NT2/D1 (cell line): ENCODE results near the gene ZNF618.
"Not testable (repeated sequence)": the region's sequence is repeated elsewhere in the genome, so short reads cannot be mapped to it uniquely, and the experiment has no call there.

Experiments used
- DNase-seq: peaks from one replicate; pipeline ENCODE4 v3.0.0-alpha.2; 2011; ENCODE audit warnings: low read depth, low spot score
- H3K27me3 ChIP-seq: 2 replicates; pipeline ENCODE4 v1.6.0; 2011; ENCODE audit warnings: mild to moderate bottlenecking; ENCODE audit not compliant: insufficient read length, insufficient read depth
- H3K36me3 ChIP-seq: 2 replicates; pipeline ENCODE4 v1.6.1; 2011; ENCODE audit warnings: mild to moderate bottlenecking, low read length, mixed read lengths; ENCODE audit not compliant: insufficient read depth, insufficient read length
- H3K4me1 ChIP-seq: 2 replicates; pipeline ENCODE4 v1.5.1; 2011; ENCODE audit not compliant: insufficient read depth, insufficient read length
- H3K4me3 ChIP-seq: 2 replicates; pipeline ENCODE4 v1.5.1; 2011; ENCODE audit warnings: low read depth; ENCODE audit not compliant: insufficient read length
- H3K9ac ChIP-seq: 2 replicates; pipeline ENCODE4 v1.6.0; 2011; ENCODE audit warnings: low read depth; ENCODE audit not compliant: insufficient read length
- H3K9me3 ChIP-seq: 2 replicates; pipeline ENCODE4 v1.5.1; 2011; ENCODE audit warnings: mild to moderate bottlenecking, low read length; ENCODE audit not compliant: insufficient read depth
- SUZ12 ChIP-seq: IDR thresholded peaks from 2 replicates; pipeline ENCODE4 v1.6.1; 2011; ENCODE audit not compliant: insufficient read length, insufficient read depth; ENCODE audit errors: extremely low read depth
- YY1 ChIP-seq: IDR thresholded peaks from 2 replicates; pipeline ENCODE4 v1.6.1; 2011; ENCODE audit not compliant: insufficient read length, insufficient read depth
- ZNF274 ChIP-seq: IDR thresholded peaks from 2 replicates; pipeline ENCODE4 v1.6.1; 2011; ENCODE audit warnings: mild to moderate bottlenecking, low read depth, low read length

ZNF618 gene

GRCh38 chr9:114081441-114082016 is 205.4 kb downstream of the ZNF618 start:
- H3K9me3 ChIP-seq: no peaks in the 10 kb centered on the region
- H3K4me3 ChIP-seq: no peak overlapping the region
- no peak for DNase-seq
- peaks cover 21% of the 10 kb centered on the region for H3K27me3 ChIP-seq
- TF ChIP-seq YY1: no peak
- no peak for TF ChIP-seq SUZ12
- no peak for TF ChIP-seq ZNF274
- no peak overlapping the region for H3K9ac ChIP-seq
- H3K36me3 ChIP-seq: no peaks in the 10 kb centered on the region
- peaks cover 3% of the 10 kb centered on the region for H3K4me1 ChIP-seq

- Histone ChIP-seq H3K9ac (no peak overlapping the region), H3K4me1 (peaks cover 3% of the 10 kb centered on the region), H3K9me3 (no peaks in the 10 kb centered on the region), H3K36me3 (no peaks in the 10 kb centered on the region), H3K27me3 (peaks cover 15% of the 10 kb centered on the region), H3K4me3 (no peak overlapping the region)
- TF ChIP-seq SUZ12 (no peak), YY1 (no peak), ZNF274 (no peak)
- DNase-seq: peak; percentile 91
These were observed 206.1 kb downstream of the ZNF618 start for GRCh38 chr9:114082017-114082762.

- H3K36me3 ChIP-seq, H3K9me3 ChIP-seq, DNase-seq, H3K4me1 ChIP-seq, H3K9ac ChIP-seq, H3K4me3 ChIP-seq: not testable (repeated sequence)
- H3K27me3 ChIP-seq: peaks cover 13% of the 10 kb centered on the region
These were observed 206.8 kb downstream of the ZNF618 start for GRCh38 chr9:114082763-114083412.

GRCh38 chr9:114083666-114084065 is 207.6 kb downstream of the ZNF618 start:
- TF ChIP-seq SUZ12 (no peak), ZNF274 (no peak), YY1 (no peak)
- Histone ChIP-seq H3K4me3 (no peak overlapping the region), H3K27me3 (peaks cover 12% of the 10 kb centered on the region), H3K9me3 (no peaks in the 10 kb centered on the region), H3K4me1 (no peaks in the 10 kb centered on the region), H3K9ac (no peak overlapping the region), H3K36me3 (no peaks in the 10 kb centered on the region)
- DNase-seq: no peak

GRCh38 chr9:114084282-114085073 is 208.4 kb downstream of the ZNF618 start:
- H3K27me3 ChIP-seq: peaks cover 12% of the 10 kb centered on the region
- H3K36me3 ChIP-seq: no peaks in the 10 kb centered on the region
- no peak overlapping the region for H3K9ac ChIP-seq
- DNase-seq: no peak
- no peak overlapping the region for H3K4me3 ChIP-seq
- no peaks in the 10 kb centered on the region for H3K4me1 ChIP-seq
- TF ChIP-seq SUZ12 (no peak), ZNF274 (no peak), YY1 (no peak)
- H3K9me3 ChIP-seq: no peaks in the 10 kb centered on the region

- Histone ChIP-seq H3K4me3 (no peak overlapping the region), H3K9ac (no peak overlapping the region), H3K36me3 (no peaks in the 10 kb centered on the region), H3K27me3 (peaks cover 6% of the 10 kb centered on the region), H3K9me3 (no peaks in the 10 kb centered on the region), H3K4me1 (no peaks in the 10 kb centered on the region)
- DNase-seq: no peak
- TF ChIP-seq SUZ12 (no peak), YY1 (no peak), ZNF274 (no peak)
These were observed 209.3 kb downstream of the ZNF618 start for GRCh38 chr9:114085387-114085789.

GRCh38 chr9:114086009-114086408 is 209.9 kb downstream of the ZNF618 start:
- TF ChIP-seq SUZ12 (no peak), YY1 (no peak), ZNF274 (no peak)

More at GRCh38 chr9:114086009-114086408, 209.9 kb downstream of the ZNF618 start:
- Histone ChIP-seq H3K4me1 (no peaks in the 10 kb centered on the region), H3K9ac (no peak overlapping the region), H3K27me3 (peaks cover 6% of the 10 kb centered on the region), H3K4me3 (no peak overlapping the region), H3K9me3 (no peaks in the 10 kb centered on the region), H3K36me3 (no peaks in the 10 kb centered on the region)
- no peak for DNase-seq
